ENCODE data around the gene TMOD3. TPM values are rescaled to one million over a fixed set of nuclear protein-coding genes. Genes with fewer than 3 reads are reported as not detected.

TMOD3 gene
- total RNA-seq, 4 donors from 2014 or later: 31.2 to 37.4 (median 36.7) TPM

DNA sequence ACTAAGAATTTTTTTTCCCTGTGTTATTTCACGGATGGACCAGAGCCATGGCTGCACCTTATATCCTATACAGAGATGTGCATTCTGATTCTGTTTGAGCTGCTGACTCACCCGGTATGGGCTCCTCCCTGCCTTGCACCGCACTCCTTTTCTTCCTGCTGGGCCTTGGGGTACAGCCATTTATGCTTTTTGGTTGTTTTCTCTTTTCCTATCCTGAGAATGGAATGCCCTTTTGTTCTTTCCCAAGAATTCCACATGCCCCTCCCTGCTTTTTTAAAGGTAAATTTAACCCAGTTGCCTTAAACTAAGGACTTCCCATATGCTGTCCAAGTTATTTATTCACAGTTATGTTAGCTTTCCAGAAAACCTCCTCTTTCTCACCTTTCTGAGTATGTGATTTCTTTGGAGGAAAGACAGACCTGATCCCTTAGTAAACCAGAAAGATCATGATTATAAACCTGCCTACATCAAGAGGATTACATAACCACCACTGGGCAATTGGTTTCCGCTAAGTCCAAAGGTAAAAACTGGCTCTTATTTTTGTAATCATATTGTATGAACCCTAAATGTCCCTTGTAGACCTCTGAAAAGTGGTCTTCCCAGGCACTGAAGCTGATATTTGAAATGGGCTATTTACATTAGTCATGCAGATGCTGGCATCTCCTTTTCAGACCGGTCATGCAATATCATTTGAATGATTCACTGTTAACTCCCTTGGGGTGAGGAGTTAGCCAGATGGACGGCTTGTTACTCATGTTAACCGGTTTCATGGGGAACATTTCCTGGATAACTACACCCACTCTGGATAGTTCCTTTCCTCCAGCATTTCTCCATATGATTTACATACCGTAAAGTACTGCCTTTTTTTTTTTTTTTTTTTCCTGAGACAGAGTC is 45.5 kb downstream of the TMOD3 start:
- peaks cover 45% of the 10 kb centered on the region for H3K4me1 ChIP-seq
- no peak overlapping the region for H3K4me3 ChIP-seq
- H3K9me3 ChIP-seq: no peaks in the 10 kb centered on the region
- no peaks in the 10 kb centered on the region for H3K27me3 ChIP-seq
- WGBS: 34% methylated on average over 8 of the region's 8 CpGs
- TF ChIP-seq POLR2A (IDR thresholded peaks at IDR 0.05): no peak
- TF ChIP-seq CTCF (IDR thresholded peaks at IDR 0.05): no peak
- peak in 2 of 3 donors; percentile 25 to 50 for TF ChIP-seq POLR2AphosphoS5 (IDR thresholded peaks at IDR 0.05)
- no peak for TF ChIP-seq EP300 (IDR thresholded peaks at IDR 0.05)
- H3K36me3 ChIP-seq: peaks cover 22% of the 10 kb centered on the region
- peak overlapping the region; percentile 91 for H3K27ac ChIP-seq
- no peak for DNase-seq (ENCODE audit: low spot score in 2 of 2)

- Histone ChIP-seq H3K27ac (peak overlapping the region; percentile 91), H3K9me3 (no peaks in the 10 kb centered on the region), H3K27me3 (no peaks in the 10 kb centered on the region), H3K4me3 (no peak overlapping the region), H3K36me3 (peaks cover 10% of the 10 kb centered on the region), H3K4me1 (peaks cover 54% of the 10 kb centered on the region)
- TF ChIP-seq POLR2AphosphoS5 (IDR thresholded peaks at IDR 0.05) (no peak), CTCF (IDR thresholded peaks at IDR 0.05) (no peak), EP300 (IDR thresholded peaks at IDR 0.05) (no peak), POLR2A (IDR thresholded peaks at IDR 0.05) (no peak)
- no peak for DNase-seq (ENCODE audit: low spot score in 2 of 2)
- 80% methylated on average over 5 of the region's 5 CpGs for WGBS
Observed at GRCh38 chr15:51876169-51876568, 46.7 kb downstream of the TMOD3 start.

- no peak overlapping the region for H3K4me3 ChIP-seq
- TF ChIP-seq CTCF (IDR thresholded peaks at IDR 0.05): no peak
- TF ChIP-seq EP300 (IDR thresholded peaks at IDR 0.05): no peak
- no peak for TF ChIP-seq POLR2A (IDR thresholded peaks at IDR 0.05)
- TF ChIP-seq POLR2AphosphoS5 (IDR thresholded peaks at IDR 0.05): no peak
- H3K27ac ChIP-seq: peak overlapping the region; percentile 25
- peaks cover 59% of the 10 kb centered on the region for H3K4me1 ChIP-seq
- H3K9me3 ChIP-seq: no peaks in the 10 kb centered on the region
- DNase-seq (ENCODE audit: low spot score in 2 of 2): no peak
- no peaks in the 10 kb centered on the region for H3K36me3 ChIP-seq
- 13% methylated on average over 1 of the region's 1 CpG for WGBS
- H3K27me3 ChIP-seq: no peaks in the 10 kb centered on the region
Observed at GRCh38 chr15:51878446-51879386, 49.3 kb downstream of the TMOD3 start.

- 18% methylated on average over 1 of the region's 1 CpG for WGBS
- DNase-seq (ENCODE audit: low spot score in 2 of 2): no peak
- no peaks in the 10 kb centered on the region for H3K27me3 ChIP-seq
- peaks cover 59% of the 10 kb centered on the region for H3K4me1 ChIP-seq
- no peaks in the 10 kb centered on the region for H3K36me3 ChIP-seq
- TF ChIP-seq EP300 (IDR thresholded peaks at IDR 0.05) (no peak), POLR2AphosphoS5 (IDR thresholded peaks at IDR 0.05) (no peak)
- H3K4me3 ChIP-seq: no peak overlapping the region
- peak overlapping the region; percentile 25 for H3K27ac ChIP-seq
- H3K9me3 ChIP-seq: no peaks in the 10 kb centered on the region
Observed at GRCh38 chr15:51879555-51879954, 50.1 kb downstream of the TMOD3 start.

DNA sequence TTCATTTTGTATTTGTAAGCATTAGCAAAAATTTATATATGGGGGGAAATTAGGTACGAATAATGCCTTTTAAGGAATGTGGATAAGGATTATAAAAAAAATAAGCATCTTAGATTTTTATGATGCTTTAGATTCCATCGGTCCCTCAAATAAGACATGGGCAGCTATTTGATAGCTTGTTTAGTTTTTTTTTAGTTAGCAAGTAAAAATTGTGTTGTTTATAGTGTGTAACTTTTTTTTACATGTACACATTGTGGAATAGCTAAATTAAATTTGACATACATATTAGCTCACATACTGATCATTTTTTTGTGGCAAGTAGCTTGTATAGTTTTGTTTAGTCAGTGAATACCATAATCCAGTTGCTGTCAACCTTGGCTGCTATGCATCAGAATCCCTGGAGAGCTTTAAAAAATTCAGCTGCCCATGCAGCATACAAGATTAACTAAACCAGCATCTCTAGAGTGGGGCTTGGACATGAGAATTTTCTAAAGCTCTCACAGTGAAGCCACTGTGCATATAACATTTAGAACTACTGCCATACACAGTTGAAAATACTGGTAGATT is 53.9 kb downstream of the TMOD3 start:
- Histone ChIP-seq H3K27ac (no peak overlapping the region), H3K9me3 (no peaks in the 10 kb centered on the region), H3K4me1 (peaks cover 44% of the 10 kb centered on the region), H3K36me3 (peaks cover 2% of the 10 kb centered on the region), H3K27me3 (no peaks in the 10 kb centered on the region), H3K4me3 (no peak overlapping the region)
- 86% methylated on average over 2 of the region's 2 CpGs for WGBS
- no peak for DNase-seq (ENCODE audit: low spot score in 2 of 2)
- TF ChIP-seq POLR2AphosphoS5 (IDR thresholded peaks at IDR 0.05) (no peak), POLR2A (IDR thresholded peaks at IDR 0.05) (no peak), CTCF (IDR thresholded peaks at IDR 0.05) (no peak), EP300 (IDR thresholded peaks at IDR 0.05) (no peak)
